Measurements from ENCODE around the gene PDAP1. TPM values are rescaled to one million over a fixed set of nuclear protein-coding genes. Genes with fewer than 3 reads are reported as not detected.

Gene PDAP1
- total and polyA plus RNA-seq, 9 of the 15 experiments (the other 6 are each of a cell fraction or from before 2014, with no cell fraction given): 10.2 to 315 (median 129) TPM

DNA sequence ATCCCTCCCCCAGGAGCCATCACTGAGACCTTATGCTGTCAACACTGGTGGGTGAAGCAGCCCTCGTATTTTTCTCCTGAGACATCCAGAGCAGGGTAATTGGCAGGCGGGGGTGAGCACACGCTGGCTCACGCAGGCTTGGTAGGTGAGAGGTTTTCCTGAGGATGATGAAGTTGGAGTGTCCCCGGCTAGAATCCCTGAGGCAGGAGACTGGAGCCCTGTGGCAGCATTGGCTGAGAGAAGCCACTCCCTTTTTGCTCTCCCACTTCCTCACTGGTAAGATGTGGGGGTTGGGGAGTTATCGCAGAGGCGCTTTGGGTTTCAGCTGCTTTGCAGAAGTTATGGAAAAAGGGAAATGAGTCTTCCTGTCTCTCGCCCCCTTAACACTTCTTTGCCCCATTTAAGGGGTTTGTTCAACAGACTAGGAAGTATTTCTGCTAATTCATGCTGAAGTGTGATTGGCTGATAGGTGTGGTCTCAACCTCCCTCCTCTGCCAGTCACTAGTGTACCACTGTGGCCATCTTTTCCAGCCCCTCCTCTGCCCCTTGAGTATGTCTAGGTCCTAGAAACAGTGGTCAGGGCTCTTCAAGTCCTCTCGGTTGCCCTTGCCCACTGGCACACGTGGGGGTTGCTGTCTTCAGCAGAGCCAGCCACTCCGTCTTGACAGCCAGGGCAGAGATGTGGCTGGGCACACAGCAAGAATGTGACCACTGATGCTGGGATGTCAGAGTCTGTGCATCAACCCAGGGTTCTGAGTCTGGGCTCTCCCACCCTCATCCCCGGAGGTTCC lies 28.2 kb downstream of the PDAP1 start (continued):
- TF ChIP-seq ZNF143 (CRISPR knock-in tag; IDR thresholded peaks at IDR 0.05) (no peak), RCOR1 (IDR thresholded peaks at IDR 0.05; ENCODE audit: borderline replicate concordance in 1 of 2, low read depth in 2 of 2, low read length in 2 of 2) (peak; percentile 29 to 64; a peak in 2 of 4 replicates)
- TF ChIP-seq, protein P1, sequence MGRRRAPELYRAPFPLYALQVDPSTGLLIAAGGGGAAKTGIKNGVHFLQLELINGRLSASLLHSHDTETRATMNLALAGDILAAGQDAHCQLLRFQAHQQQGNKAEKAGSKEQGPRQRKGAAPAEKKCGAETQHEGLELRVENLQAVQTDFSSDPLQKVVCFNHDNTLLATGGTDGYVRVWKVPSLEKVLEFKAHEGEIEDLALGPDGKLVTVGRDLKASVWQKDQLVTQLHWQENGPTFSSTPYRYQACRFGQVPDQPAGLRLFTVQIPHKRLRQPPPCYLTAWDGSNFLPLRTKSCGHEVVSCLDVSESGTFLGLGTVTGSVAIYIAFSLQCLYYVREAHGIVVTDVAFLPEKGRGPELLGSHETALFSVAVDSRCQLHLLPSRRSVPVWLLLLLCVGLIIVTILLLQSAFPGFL (CRISPR knock-in tag; IDR thresholded peaks at IDR 0.05): 0 out of 2 replicates have a peak, but pooled peaks have one; percentile 54
- TF ChIP-seq, protein P2, sequence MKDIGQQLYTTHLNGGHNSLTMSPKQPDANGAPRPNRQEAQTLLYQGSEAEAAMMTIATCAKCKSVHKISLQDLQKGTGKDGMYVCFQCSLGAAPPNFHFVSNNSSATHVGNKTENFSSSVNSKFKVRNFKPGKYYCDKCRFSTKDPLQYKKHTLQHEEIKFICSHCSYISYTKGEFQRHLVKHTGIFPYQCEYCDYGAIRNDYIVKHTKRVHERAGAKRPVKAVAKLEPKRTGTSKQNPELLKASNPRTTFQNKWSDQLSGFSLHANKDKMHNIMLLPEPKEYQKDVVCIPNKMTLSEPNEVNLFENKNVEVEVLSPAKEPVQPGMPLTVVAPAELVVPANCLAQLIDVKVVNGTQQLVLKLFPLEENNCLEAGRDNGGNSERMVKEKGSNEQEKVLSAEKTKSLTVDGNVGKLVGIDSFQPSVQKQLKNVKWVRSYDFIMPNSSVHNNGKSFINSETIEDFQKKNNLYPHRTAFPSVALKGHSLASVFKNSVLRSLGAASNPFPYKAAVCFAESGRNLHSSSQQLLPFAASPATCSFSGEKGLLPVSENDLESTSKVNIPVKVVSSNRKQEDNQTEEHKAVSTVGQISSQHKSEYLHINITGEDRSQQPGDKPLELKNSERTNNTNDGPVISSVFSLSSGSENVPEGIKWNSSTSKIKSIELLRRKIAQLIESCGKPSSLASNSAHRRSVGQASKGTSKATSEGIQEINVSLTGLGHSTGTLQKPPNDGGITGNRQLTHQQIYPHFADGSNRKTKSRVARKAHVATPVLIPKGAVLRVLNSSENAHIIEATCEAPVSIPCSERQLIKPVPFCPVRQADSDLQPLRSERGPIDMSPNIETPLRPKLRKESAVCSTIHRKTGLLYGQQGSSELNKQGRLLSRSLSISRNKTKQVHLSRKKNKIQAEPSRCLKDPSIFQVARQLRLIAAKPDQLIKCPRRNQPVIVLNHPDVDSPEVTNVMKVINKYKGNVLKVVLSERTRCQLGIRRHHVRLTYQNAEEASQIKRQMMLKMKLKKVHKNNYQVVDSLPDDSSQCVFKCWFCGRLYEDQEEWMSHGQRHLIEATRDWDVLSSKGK (CRISPR knock-in tag; IDR thresholded peaks at IDR 0.05): no peak

Measured in K562 (cell line).